DND-41 (cell line): Measurements from ENCODE around the gene OSBP2.

Experiments used
- EZH2 ChIP-seq: IDR thresholded peaks from 3 replicates; pipeline ENCODE4 v1.6.1; 2012; ENCODE audit warnings: borderline replicate concordance, low read depth, mild to moderate bottlenecking, moderate library complexity, low read length, inconsistent platforms; ENCODE audit not compliant: severe bottlenecking
- TF ChIP-seq, protein P1 (sequence below): IDR thresholded peaks from 2 replicates; pipeline ENCODE4 v1.5.1; 2012; ENCODE audit warnings: borderline replicate concordance, low read length, moderate library complexity, mild to moderate bottlenecking; ENCODE audit not compliant: poor library complexity, severe bottlenecking; ENCODE audit errors: extremely low read depth

DNA sequence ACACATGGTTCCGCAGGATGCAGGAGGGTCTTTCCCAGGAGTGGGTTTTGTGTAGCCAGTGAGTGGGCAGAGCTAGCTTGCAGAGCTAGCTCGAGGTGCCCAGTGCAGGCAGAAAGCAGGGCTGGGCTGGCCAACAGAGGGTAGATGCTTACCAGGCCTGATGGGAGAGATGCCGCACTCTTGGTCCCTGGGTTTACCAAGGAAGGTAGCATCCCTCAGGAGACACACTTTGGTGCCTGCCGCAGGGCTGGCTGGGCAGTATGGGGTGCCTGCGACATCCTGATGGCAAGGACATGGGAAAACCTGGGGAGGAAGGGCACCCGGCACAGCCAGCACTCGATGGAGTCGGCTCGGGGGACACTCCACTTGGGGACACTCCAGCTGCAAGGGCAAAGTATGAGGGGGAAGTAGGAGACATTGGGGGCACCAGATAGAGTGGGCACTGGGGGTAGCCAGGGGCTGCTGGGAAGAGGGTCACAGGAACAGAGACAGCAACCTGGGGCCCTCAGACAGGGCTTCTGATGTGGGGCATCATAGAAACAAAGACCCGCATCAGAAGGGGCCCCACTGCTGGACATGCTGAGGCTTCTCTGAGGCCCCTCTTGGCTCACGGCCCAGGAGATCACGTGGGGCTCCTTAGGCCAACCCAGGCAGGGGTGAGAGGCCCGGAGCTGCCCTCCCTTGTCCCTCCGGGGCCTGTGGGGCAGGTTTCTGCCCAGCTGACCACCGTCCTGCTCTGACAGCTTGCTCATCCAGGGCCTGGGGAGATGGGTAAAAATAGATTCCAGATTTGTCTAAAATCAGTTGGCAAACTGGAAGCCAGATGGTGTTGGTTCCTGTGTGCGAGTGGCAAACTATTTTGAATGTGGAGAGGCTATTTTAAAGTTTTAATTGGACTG is 184.1 kb downstream of the OSBP2 start:
- TF ChIP-seq, protein P1, sequence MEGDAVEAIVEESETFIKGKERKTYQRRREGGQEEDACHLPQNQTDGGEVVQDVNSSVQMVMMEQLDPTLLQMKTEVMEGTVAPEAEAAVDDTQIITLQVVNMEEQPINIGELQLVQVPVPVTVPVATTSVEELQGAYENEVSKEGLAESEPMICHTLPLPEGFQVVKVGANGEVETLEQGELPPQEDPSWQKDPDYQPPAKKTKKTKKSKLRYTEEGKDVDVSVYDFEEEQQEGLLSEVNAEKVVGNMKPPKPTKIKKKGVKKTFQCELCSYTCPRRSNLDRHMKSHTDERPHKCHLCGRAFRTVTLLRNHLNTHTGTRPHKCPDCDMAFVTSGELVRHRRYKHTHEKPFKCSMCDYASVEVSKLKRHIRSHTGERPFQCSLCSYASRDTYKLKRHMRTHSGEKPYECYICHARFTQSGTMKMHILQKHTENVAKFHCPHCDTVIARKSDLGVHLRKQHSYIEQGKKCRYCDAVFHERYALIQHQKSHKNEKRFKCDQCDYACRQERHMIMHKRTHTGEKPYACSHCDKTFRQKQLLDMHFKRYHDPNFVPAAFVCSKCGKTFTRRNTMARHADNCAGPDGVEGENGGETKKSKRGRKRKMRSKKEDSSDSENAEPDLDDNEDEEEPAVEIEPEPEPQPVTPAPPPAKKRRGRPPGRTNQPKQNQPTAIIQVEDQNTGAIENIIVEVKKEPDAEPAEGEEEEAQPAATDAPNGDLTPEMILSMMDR: no peak
- TF ChIP-seq EZH2: no peak
